ENCODE data around the gene PGS1. TPM values are rescaled to one million over a fixed set of nuclear protein-coding genes. Genes with fewer than 3 reads are reported as not detected.
"Not testable (repeated sequence)": the region's sequence is repeated elsewhere in the genome, so short reads cannot be mapped to it uniquely, and the experiment has no call there.

PGS1 gene
- total RNA-seq = 41.8 TPM

GRCh38 chr17:78378225-78379130, at the start of gene PGS1:
TSS of gene PGS1 (plus strand) at chr17:78378649. CDS start at chr17:78378666, 17 bp downstream.
- peaks cover 18 to 23% of the 10 kb centered on the region in 2 donors for H3K4me1 ChIP-seq
- peak in 1 of 2 donors; percentile 89 for DNase-seq (ENCODE audit: low spot score in 2 of 2)
- intact Hi-C loops (cut with DNase I) = loop anchor here (1.0 to 5.0 kb wide), 3 partner anchors 18 to 44 kb away; partner anchors contain the start of gene SOCS3

GRCh38 chr17:78329263-78330059, 49.0 kb upstream of the PGS1 start:
- peak overlapping the region in 1 of 2 donors; percentile 16 for H3K27ac ChIP-seq
- no peak overlapping the region for H3K4me3 ChIP-seq
- H3K4me1 ChIP-seq = peaks cover 0 to 5% of the 10 kb centered on the region in 2 donors
- H3K36me3 ChIP-seq = no peaks in the 10 kb centered on the region
- no peak for DNase-seq (ENCODE audit: low spot score in 2 of 2)
- intact Hi-C loops (cut with DNase I) = no loop called here
- TF ChIP-seq CTCF (IDR thresholded peaks at IDR 0.05) = no peak
- no peaks in the 10 kb centered on the region for H3K9me3 ChIP-seq
- no peaks in the 10 kb centered on the region for H3K27me3 ChIP-seq

More at GRCh38 chr17:78378225-78379130, at the start of gene PGS1:
- Histone ChIP-seq H3K27ac (peak within 1 kb of the TSS; percentile 89 to 94), H3K36me3 (no peaks in the 10 kb centered on the region), H3K9me3 (no peaks in the 10 kb centered on the region), H3K4me3 (peak within 1 kb of the TSS; percentile 86 to 97), H3K27me3 (no peaks in the 10 kb centered on the region)
- no peak for TF ChIP-seq CTCF (IDR thresholded peaks at IDR 0.05)

- H3K27ac ChIP-seq = no peak overlapping the region
- intact Hi-C loops (cut with DNase I) = no loop called here
These were observed 47.8 kb upstream of the PGS1 start for GRCh38 chr17:78330570-78331224.

GRCh38 chr17:78331355-78331754, 47.1 kb upstream of the PGS1 start:
- intact Hi-C loops (cut with DNase I); H3K9me3 ChIP-seq; H3K27ac ChIP-seq; H3K4me1 ChIP-seq; H3K36me3 ChIP-seq; DNase-seq (ENCODE audit: low spot score in 2 of 2); H3K4me3 ChIP-seq; H3K27me3 ChIP-seq: not testable (repeated sequence)

More at GRCh38 chr17:78330570-78331224, 47.8 kb upstream of the PGS1 start:
- no peaks in the 10 kb centered on the region for H3K27me3 ChIP-seq
- DNase-seq (ENCODE audit: low spot score in 2 of 2) = no peak
- TF ChIP-seq CTCF (IDR thresholded peaks at IDR 0.05) = no peak
- H3K36me3 ChIP-seq = no peaks in the 10 kb centered on the region
- H3K9me3 ChIP-seq = no peaks in the 10 kb centered on the region
- H3K4me3 ChIP-seq = no peak overlapping the region
- H3K4me1 ChIP-seq = no peaks in the 10 kb centered on the region

GRCh38 chr17:78332991-78333390, 45.5 kb upstream of the PGS1 start:
- H3K27ac ChIP-seq = no peak overlapping the region
- no peaks in the 10 kb centered on the region for H3K4me1 ChIP-seq
- TF ChIP-seq CTCF (IDR thresholded peaks at IDR 0.05) = no peak
- no peak for DNase-seq (ENCODE audit: low spot score in 2 of 2)
- intact Hi-C loops (cut with DNase I) = no loop called here
- H3K9me3 ChIP-seq = no peaks in the 10 kb centered on the region
- H3K4me3 ChIP-seq = no peak overlapping the region
- H3K36me3 ChIP-seq = no peaks in the 10 kb centered on the region
- H3K27me3 ChIP-seq = no peaks in the 10 kb centered on the region

Measured in ascending aorta (tissue), 2 donors.